ENCODE measurements around the gene YAF2. TPM values are rescaled to one million over a fixed set of nuclear protein-coding genes. Genes with fewer than 3 reads are reported as not detected.

The YAF2 gene
- total RNA-seq, 4 donors from 2014 or later, result 10.8 to 69.7 (median 28.5) TPM

- Histone ChIP-seq H3K27ac (no peak overlapping the region), H3K36me3 (no peaks in the 10 kb centered on the region), H3K4me3 (no peak overlapping the region), H3K9me3 (no peaks in the 10 kb centered on the region), H3K27me3 (no peaks in the 10 kb centered on the region), H3K4me1 (no peaks in the 10 kb centered on the region)
- no peak for TF ChIP-seq CTCF (IDR thresholded peaks at IDR 0.05)
- no peak for TF ChIP-seq POLR2A (IDR thresholded peaks at IDR 0.05)
- no peak for DNase-seq
- intact Hi-C loops (cut with DNase I; ENCODE audit: low total_unique reads), result no loop called here
Observed at GRCh38 chr12:42283739-42284138, 45.7 kb upstream of the YAF2 start.

- TF ChIP-seq POLR2A (IDR thresholded peaks at IDR 0.05) (no peak), CTCF (IDR thresholded peaks at IDR 0.05) (no peak)
- Histone ChIP-seq H3K4me1 (no peaks in the 10 kb centered on the region), H3K4me3 (no peak overlapping the region), H3K9me3 (no peaks in the 10 kb centered on the region), H3K27ac (no peak overlapping the region), H3K36me3 (no peaks in the 10 kb centered on the region), H3K27me3 (no peaks in the 10 kb centered on the region)
- no peak for DNase-seq
- intact Hi-C loops (cut with DNase I; ENCODE audit: low total_unique reads), result no loop called here
Observed at GRCh38 chr12:42282294-42282693, 44.2 kb upstream of the YAF2 start.

- intact Hi-C loops (cut with DNase I; ENCODE audit: low total_unique reads), result no loop called here
Observed at GRCh38 chr12:42281844-42282243, 43.8 kb upstream of the YAF2 start.

GRCh38 chr12:42281278-42281677 is 43.2 kb upstream of the YAF2 start:
- H3K4me3 ChIP-seq, result no peak overlapping the region
- H3K4me1 ChIP-seq, result no peaks in the 10 kb centered on the region
- DNase-seq, result no peak
- TF ChIP-seq POLR2A (IDR thresholded peaks at IDR 0.05) (no peak), CTCF (IDR thresholded peaks at IDR 0.05) (no peak)
- no peaks in the 10 kb centered on the region for H3K9me3 ChIP-seq
- no peak overlapping the region for H3K27ac ChIP-seq
- H3K27me3 ChIP-seq, result no peaks in the 10 kb centered on the region
- H3K36me3 ChIP-seq, result no peaks in the 10 kb centered on the region
- intact Hi-C loops (cut with DNase I; ENCODE audit: low total_unique reads), result no loop called here

More at GRCh38 chr12:42281844-42282243, 43.8 kb upstream of the YAF2 start:
- Histone ChIP-seq H3K36me3 (no peaks in the 10 kb centered on the region), H3K27ac (no peak overlapping the region), H3K27me3 (no peaks in the 10 kb centered on the region), H3K9me3 (no peaks in the 10 kb centered on the region), H3K4me3 (no peak overlapping the region), H3K4me1 (no peaks in the 10 kb centered on the region)
- TF ChIP-seq POLR2A (IDR thresholded peaks at IDR 0.05), result no peak
- TF ChIP-seq CTCF (IDR thresholded peaks at IDR 0.05), result no peak
- no peak for DNase-seq

- intact Hi-C loops (cut with DNase I; ENCODE audit: low total_unique reads), result no loop called here
- H3K27me3 ChIP-seq, result no peaks in the 10 kb centered on the region
- DNase-seq, result no peak
- no peak for TF ChIP-seq CTCF (IDR thresholded peaks at IDR 0.05)
- TF ChIP-seq POLR2A (IDR thresholded peaks at IDR 0.05), result no peak
- no peak overlapping the region for H3K4me3 ChIP-seq
- H3K4me1 ChIP-seq, result no peaks in the 10 kb centered on the region
- H3K36me3 ChIP-seq, result no peaks in the 10 kb centered on the region
- no peaks in the 10 kb centered on the region for H3K9me3 ChIP-seq
- no peak overlapping the region for H3K27ac ChIP-seq
Observed at GRCh38 chr12:42278128-42278510, 40.1 kb upstream of the YAF2 start.
